Left renal pelvis (tissue), 4 donors: Measurements from ENCODE around the gene CACHD1. TPM values are rescaled to one million over a fixed set of nuclear protein-coding genes. Genes with fewer than 3 reads are reported as not detected.

ENCODE experiments used
- DNase-seq, 4 donors: peaks; one replicate each; pipeline ENCODE4 v3.0.0-alpha.2; 2013; ENCODE audit warnings: low read depth in 4 of 4, low spot score in 3 of 4
- polyA plus RNA-seq, 4 donors: library from polyadenylated mRNA; unstranded; fragments of 120-200 nt; gene quantifications; one replicate each; pipeline ENCODE4 v1.2.1, GENCODE V29; 2013; ENCODE audit not compliant: insufficient read length in 4 of 4

CACHD1 gene
- 10 to 100 TPM; 41.6 to 58.7 (median 56.8) TPM for polyA plus RNA-seq

DNA sequence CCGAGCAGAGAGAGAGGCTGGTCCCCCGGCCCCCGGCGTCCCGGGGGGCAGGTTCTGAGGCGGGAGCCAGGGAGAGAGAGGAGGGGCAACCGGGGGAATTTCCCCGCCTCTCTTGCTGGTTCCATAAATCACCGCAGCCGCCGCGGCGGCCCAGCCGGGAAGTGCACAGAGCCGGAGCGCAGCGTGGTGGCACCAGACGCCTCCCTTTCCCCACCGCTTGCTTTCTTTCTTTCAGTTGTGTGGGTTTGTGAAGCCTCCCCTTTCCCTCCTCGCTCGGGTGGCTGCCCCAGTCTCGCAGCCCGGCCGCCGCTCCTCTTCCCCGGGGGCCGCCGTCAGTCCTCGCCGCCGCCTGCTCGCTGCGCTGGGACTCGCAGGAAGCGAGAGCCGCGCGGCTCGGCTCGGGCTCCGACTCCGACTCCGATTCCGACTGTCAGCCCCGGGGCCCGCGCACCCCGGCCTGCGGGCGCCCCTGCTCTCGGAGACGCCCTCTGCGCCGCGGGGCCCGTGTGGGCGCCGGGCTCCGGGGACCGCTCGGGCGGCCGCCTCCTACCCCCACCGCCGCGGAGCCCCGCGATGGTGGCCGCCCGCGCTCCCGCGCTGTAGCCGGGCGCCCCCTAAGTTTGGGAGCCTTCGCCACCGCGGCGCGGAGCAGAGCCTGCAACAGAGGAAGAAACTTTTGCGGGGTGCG lies at the start of gene CACHD1:
CACHD1 (plus strand) TSS at position 153 of the 688 bp plus-strand sequence. CDS start 616 bp downstream, outside the sequence.
- peak; percentile 85 to 89 (median 86) for DNase-seq

- no peak for DNase-seq
Measured at GRCh38 chr1:64421377-64421776, 48.6 kb upstream of the CACHD1 start.

- DNase-seq: no peak
Measured at GRCh38 chr1:64423526-64423925, 46.4 kb upstream of the CACHD1 start.

DNA sequence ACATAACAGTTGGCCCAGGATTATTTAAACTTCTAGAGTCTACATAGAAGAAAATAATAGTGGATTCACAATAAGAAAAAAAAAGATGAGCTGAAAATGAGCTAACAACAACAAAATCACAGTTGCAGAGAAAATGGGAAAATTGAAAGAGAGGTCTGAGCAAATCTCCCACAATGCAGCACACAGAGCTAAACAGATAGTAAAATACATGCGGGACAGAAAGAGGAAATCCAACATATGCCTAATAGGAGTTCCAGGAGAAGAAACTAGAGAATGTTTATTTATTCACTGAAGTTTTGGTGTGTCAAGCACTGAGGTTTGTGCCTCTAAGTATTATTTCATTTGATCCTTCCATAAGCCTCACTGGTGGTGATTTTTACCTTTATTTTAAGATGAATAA lies 45.5 kb upstream of the CACHD1 start:
- DNase-seq: no peak

GRCh38 chr1:64425521-64425920 lies 44.4 kb upstream of the CACHD1 start:
- DNase-seq: no peak

DNA sequence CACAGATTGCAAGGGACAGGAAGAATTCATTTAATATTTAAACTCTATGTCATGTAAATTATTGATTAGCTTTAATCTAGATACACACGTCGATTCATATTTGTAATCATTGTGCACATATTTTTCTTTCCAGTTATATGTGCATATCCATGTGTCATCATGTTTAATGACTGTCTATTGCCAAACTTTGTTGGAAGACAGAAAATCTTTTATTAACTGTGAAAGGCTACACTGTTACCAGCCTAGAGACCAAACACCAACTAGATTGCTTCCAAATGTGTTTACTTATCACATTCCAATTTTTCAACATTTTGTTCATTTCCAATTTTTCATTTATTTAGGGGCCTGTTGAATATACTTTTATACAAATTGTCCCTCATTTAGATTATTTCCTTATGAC lies 43.2 kb upstream of the CACHD1 start:
- DNase-seq: no peak

GRCh38 chr1:64427879-64428278 lies 42.0 kb upstream of the CACHD1 start:
- no peak for DNase-seq

- no peak for DNase-seq
Measured at GRCh38 chr1:64433308-64433707, 36.6 kb upstream of the CACHD1 start.

GRCh38 chr1:64433747-64434146 lies 36.2 kb upstream of the CACHD1 start:
- no peak for DNase-seq

- DNase-seq: no peak
Measured at GRCh38 chr1:64435000-64435399, 34.9 kb upstream of the CACHD1 start.

- no peak for DNase-seq
Measured at GRCh38 chr1:64437453-64437852, 32.5 kb upstream of the CACHD1 start.

GRCh38 chr1:64440183-64440826 lies 29.6 kb upstream of the CACHD1 start:
- no peak for DNase-seq

DNA sequence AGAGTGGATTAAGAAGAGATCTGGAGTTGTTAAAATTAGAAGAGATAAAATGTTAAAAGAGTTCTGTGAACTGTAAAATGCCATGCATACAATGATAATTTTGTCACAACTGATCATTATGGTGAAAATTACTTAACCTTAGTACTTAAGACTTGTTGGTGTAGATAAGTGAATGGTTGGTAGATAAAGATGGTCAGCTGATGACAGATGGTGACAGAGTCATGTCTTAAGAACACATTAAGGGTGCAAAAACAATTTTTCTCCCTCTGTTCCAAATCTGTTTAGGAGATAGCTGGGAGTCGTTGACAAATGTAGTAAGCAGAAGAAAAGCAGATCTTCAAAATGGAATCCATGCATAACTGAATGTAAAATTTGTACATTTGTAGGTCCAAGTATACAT lies 18.5 kb upstream of the CACHD1 start:
- no peak for DNase-seq

- no peak for DNase-seq
Measured at GRCh38 chr1:64453688-64454087, 16.2 kb upstream of the CACHD1 start.

GRCh38 chr1:64458915-64459314 lies 11.0 kb upstream of the CACHD1 start:
- DNase-seq: no peak

DNA sequence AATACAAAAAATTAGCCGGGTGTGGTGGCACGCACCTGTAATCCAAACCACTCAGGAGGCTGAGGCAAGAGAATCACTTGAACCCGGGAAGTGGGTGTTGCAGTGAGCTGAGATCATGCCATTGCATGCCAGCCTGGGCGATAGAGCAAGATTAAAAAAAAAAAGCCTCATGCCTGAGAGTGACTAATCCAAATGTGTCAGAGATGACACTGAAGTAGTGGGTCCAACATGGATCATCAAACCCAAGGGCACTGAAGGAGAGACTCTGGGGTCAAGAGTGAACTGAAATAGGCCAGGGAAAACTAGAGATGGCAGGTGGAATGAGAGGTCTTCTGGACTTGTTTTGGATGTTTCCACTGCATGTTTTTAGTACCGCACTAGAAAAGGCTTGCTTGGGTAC lies 10.2 kb upstream of the CACHD1 start:
- no peak for DNase-seq

DNA sequence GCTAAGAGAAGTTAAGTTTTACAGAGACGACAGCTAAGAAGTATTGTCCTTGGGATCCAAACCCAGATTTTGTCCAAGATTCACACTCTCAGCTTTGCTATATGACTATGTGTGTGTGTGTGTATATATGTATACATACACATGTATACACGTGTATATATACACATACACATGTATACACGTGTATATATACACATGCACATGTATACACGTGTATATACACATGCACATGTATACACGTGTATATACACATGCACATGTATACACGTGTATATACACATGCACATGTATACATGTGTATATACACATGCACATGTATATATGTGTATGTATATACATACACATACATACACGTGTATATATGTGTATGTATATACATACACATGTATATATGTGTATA lies 3.9 kb upstream of the CACHD1 start:
- no peak for DNase-seq

DNA sequence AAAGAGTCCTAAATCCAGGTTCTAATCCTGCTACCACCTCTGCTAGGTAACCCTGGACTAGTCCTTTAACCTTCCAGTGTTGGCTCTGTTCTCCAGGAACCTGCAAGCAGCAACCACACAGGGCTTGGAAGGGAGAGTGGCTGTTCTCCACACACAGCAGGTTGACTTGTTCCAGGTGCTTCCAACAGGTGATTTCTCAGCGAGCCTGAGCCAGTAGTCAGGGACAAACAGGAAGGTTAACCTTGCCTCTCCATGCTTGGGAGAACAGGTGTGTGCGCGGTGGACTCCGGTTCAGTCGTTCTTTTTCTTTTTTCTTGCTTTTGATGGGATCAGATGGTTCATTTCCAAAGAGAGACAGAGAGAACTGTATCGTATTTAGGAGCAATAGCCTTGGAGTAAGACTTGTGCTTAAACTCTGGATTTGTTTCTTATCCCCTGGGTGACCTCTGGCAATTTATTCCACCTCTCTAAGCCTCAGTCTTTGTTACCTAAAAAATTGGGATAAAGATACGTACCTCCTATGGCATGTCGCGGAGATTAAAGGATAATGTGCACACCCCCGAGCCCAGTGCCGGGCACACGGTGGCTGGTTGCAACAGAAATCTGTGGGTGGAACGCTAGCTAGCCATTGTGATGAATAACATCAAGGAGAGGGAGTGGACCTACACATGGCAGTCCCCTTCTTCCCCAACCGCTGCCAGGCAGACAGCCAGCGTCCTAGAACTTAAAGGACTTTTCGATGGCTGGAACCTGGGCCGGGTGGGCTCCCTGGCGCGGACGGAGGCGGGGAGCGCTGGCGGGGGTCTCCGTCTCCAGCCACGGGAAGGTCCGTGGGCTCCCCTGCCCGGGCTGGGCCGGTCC lies 583 bp upstream of the CACHD1 start:
- no peak for DNase-seq

DNA sequence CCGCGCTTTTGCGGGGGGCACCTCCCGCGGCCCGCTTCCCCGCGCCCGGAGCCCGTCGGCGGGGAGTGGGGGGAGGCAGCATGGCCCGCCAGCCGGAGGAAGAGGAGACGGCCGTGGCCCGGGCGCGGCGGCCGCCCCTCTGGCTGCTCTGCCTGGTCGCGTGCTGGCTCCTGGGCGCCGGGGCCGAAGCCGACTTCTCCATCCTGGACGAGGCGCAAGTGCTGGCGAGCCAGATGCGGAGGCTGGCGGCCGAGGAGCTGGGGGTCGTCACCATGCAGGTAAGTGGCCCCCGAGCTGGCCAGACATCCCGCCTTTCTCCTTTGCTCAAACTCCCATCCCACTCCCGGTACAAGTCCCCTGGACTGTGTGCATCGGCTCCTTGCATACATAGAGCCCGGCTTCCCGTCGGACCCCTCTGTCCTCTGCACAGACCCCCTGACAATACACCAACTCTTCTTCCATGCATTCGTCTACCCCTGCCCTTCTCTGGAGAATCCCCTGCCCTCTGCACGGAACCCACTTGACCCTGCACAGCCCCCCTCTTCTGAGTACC lies 812 bp downstream of the CACHD1 start:
- no peak for DNase-seq

DNA sequence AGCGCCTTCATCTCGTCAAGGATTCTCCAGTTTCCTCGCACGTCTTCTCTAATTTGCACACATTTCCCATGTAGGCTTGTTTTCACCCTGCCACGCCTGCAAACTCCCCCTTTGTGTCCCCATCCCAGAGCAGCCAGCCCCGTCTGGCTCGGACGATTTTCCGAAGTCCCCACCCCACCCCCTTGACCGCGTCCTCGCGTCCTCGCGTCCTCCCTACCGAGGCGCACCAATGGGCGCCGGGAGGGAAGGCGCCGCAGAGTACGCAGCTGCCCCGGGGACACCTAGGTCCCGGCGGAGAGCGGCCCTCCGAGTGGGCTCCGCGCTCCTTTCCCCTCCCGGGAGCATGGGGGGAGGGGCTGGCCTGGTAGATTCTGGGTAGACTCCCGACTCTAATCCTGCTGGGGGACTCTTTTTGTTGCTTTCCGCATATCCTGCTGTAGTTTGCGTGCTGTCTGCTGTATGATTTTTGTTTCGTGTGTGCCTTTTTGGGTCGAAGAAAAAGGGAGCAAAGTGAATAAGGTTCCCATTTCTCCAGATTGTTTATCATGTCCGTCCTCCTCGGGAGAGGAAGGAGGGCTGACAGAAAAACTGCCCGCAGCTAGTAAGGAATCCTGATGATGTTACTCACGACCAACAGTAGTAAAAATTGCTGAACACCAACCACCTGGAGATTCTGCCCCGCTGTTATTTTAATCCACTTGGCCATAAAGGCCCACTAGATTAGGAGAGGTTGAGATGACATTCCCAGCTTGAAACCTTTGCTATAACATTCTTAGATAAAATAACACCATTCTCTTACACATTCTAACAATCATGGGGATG lies 1.5 kb downstream of the CACHD1 start:
- DNase-seq: peak in 1 of 4 donors; percentile 41
